Fibroblast of skin of scalp (primary cell): ENCODE measurements around the gene CAPS2.

ENCODE experiments used
- DNase-seq: peaks from one replicate; pipeline ENCODE4 v3.0.0-alpha.2; 2013

Gene CAPS2

DNA sequence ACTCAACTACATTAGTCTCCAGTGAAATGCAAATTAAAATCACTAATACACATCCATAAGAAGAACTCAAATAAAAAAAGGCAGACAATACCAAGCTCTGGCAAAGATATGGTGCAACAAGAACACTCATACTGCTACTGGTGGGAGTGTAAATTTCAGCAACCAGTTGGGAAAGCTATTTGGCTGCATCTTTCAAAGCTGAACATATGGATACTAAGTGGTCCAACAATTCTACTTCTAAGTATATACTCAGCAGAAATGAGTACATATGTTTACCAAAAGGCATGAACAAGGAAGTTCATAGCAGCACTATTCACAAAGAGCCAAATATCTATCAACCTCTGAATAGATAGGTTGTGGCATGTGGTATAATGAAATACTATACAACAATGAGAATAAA, 27.3 kb downstream of the CAPS2 start:
- no peak for DNase-seq

DNA sequence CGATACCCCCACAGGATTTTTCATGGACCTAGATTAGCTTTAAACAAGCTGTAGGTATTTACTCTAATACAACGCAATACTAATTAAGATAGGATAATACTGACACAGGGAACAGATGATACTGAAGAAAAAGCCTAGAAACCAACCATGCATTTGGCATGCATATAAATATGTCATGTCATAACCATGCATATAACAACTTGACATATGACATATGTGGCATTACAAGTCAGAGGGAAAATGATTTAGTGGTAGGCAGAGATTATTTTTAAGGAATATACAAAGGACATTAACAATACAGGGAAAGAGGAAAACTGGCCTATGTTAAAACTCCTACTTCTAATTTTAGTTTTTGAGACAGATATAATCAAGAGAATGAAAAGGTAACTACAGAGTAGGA, 27.9 kb downstream of the CAPS2 start:
- DNase-seq: no peak

DNA sequence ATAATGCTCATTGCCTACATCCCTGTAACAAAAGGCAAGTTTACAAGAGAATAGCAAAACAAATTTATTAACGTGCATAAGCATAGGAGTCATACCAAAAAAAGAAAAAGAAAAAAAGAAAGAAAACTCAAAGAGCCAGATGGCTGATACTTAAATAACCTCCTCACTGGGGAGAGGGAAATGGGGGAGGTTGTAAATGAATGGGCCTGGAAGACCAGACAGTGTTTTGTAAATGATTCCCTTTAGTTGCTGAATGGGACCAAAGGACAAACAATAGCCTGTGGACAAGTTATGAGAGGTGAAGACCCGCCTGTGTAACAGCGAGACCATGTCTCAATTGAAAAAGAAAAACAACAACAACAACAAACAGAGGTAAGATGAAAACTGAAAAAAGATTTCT, 35.3 kb downstream of the CAPS2 start:
- no peak for DNase-seq

DNA sequence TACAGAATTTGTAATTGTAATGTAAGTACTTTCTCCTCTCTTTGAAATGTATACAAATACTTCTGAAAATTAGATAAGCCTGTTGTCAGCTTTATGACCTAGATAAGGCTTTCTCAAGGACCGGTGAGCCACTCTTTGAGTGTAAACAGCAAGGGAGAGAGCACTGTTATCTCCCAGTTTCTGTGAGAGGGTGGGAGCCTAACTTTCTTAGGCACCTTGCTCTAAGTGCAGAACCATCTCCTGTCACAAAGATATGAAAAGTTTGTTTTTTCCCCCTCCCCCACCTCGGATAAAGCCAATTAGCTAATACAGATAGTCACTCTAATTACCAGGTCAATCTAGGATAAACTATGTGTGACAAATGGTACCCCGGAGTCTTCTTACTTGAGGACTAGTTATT, 35.8 kb downstream of the CAPS2 start:
- no peak for DNase-seq

- no peak for DNase-seq
Measured at GRCh38 chr12:75291014-75291413, 39.1 kb downstream of the CAPS2 start.

GRCh38 chr12:75289753-75290152, 40.4 kb downstream of the CAPS2 start:
- DNase-seq: peak; percentile 15

- no peak for DNase-seq
Measured at GRCh38 chr12:75288860-75289259, 41.3 kb downstream of the CAPS2 start.

GRCh38 chr12:75275702-75276101, 54.4 kb downstream of the CAPS2 start:
- no peak for DNase-seq

DNA sequence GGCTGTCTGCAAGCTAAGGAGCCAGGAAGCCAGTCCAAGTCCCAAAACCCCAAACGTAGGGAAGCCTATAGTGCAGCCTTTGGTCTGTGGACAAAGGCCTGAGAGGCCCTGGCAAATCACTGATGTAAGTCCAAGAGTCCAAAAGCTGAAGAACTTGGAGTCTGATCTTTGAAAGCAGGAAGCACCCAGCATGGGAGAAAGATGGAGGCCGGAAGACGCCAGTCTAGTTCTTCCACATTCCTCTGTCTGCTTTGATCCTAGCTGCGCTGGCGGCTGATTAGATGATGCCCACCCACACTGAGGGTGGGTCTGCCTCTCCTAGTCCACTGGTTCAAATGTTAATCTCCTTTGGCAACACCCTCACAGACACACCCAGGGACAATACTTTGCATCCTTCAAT, 58.5 kb downstream of the CAPS2 start:
- no peak for DNase-seq

- no peak for DNase-seq
Measured at GRCh38 chr12:75270157-75270556, 60.0 kb downstream of the CAPS2 start.

GRCh38 chr12:75269209-75269608, 60.9 kb downstream of the CAPS2 start:
- DNase-seq: no peak

- no peak for DNase-seq
Measured at GRCh38 chr12:75260316-75260715, 69.8 kb downstream of the CAPS2 start.

DNA sequence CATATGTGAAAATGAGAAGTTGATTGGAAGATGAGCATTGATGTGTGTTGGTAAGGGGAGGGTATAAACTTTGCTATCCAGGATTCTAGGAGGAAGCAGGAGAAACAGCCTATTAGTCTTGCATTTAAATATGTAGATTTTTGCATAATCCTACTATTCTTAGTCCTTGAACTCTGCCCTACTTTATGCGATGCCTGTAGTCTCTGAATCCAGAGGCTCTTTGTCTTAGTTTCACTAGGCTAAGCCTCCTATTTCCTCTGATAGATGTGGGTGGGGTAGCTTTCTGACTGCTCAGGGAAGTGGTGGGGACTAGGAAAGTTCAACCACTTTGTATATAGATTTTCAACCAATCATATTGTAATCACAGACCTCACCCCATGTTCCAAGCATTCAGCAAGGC, 71.0 kb downstream of the CAPS2 start:
- DNase-seq: no peak

DNA sequence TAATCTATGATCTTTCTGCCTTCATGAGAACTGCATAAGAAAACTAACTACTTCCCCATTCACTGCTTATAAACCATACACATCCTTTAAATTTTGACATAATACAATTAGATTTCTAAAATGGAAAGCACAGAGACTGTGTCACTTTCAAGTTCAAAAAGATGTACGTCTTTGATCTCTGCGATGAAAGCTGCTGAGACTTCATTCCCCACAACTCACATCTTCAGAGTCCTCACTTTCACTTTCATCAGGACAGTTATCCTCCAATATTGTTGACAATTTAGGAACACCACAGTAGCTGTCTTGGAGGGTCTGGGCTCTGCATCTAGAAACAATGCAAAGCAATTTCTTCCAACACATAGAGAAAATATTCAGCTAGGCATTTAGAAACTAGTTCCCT, 72.6 kb downstream of the CAPS2 start:
- no peak for DNase-seq

DNA sequence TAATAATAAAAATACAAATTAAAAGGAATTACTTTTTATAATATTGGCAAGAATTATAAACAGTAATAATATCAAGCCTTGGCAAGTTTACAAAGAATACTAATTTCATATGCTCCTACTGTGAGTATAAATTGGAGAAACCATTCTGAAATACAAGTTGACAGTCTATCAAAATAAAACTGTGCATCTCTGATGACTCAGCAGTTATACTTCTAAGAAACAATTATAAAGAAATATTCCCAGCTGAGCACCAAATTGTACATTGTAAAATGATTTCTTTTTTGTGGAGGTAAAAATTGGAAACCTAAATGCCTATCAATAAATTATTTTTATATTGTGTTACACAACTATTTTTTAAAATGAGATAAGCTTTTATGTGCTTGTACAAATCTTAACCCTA, 85.0 kb downstream of the CAPS2 start:
- no peak for DNase-seq

DNA sequence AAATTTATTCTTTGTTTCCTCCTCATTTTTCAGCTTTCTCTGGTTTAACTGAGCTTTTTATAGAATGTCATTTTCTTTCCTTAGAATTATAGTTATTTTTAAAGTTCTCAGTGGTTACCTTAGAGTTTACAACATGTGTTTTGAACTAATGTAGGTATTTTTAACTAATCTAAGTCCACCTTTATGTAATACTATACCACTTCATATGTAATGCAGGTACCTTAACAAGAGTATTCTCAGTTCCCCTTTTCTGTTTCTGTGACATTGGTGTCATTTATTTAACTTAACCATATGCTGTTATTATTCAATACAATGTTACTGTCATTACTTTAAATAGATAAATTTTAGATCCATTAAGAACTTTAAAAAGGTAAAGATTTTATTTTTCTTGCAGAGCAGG, 90.1 kb downstream of the CAPS2 start:
- no peak for DNase-seq

DNA sequence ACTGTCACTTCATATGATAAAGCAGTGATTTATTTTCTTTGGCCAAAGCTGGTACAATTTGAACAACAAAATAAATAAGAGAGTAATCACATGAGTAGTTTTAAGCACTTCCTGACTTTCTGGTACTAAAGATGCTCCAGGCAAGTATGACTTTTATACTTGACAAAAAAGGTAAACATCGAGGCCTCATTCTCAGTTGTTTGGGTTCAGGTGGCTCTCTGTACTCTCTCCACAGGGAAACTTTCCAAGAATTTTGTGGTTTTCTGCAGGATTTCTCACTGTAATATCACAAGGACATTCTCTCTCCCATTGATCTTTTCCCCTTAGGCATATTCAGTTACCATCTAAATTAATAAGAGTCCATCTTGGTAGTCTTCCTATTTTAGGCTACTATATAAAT, 93.9 kb downstream of the CAPS2 start:
- no peak for DNase-seq

DNA sequence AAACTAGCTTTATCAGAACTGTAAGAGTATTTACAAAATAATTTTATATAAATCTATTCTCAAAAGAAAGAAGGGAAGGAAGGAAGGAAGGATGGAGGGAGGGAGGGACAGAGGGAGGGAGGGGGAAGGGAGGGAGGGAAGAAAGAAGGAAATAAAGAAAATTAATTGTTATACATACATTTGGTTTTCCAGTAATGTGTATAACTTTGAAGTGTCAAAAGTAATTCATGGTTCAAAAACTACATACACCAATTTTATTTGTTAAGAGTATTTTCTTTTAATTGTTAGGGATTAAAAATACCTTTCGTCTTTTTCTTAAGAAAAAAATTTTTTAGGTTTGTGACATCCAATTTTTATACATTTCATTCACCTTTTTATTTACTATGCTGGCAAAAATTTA, 103.0 kb downstream of the CAPS2 start:
- DNase-seq: no peak
